GM19193 (cell line): ENCODE data around the gene CLIC5.

Experiments used
- POLR2A ChIP-seq: IDR thresholded peaks from 4 replicates; pipeline ENCODE4 v1.6.1; 2011; ENCODE audit not compliant: insufficient read depth, insufficient read length; ENCODE audit errors: extremely low read depth

CLIC5 gene

DNA sequence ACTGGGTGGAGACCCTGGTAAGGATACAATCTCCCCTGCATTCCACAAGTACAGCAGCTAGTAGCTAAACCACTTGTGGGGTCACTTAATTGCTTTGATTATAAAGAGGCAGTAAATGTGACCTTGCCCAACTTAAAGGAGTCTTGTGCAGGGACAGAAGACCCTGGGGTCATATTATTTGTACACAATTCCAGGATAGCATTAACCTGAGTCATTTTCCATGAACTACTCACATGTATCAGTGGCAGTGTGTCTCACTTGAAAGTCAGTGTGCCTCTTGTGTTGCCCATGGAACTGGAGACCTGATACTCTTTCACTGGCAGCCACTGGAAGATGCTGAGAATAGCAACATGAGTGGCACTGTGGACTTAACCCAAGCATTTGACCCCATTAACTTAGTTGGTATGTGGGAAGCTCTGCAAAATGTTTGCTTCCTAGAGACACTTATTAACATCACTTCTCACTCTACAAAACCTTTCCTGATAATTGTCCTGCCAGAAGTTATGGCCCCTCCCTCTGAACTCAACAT is 28.9 kb downstream of the CLIC5 start:
- TF ChIP-seq POLR2A = no peak

DNA sequence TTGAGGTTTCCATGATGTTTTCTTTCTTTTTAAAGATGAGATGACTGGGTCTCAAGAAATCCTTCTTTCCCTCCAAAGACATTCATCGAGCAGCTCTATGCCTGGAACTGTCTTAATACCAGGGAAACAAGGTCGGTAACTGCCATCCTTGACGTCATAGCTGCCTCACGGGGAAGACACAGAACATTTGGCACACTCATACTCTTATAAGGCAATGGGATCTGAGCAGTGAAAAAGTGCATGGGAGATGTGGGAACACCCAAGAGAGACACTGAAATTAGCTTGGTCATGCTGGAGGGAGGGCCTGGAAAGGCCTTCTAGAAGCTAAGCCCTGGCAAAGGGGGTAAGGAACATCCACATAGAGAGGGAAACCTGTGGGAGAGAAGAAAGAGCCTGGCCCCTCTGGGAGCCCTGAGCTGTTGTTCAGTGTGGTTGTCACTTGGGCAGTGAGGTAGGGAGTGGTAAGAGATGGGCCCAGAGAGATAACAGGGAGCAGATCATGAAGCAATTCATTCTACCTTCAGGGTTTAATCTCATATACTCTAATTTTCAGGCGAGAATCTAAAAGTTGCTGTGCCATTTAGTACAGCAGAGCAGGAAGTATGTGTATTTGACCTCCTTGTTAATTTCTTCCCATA is 30.8 kb downstream of the CLIC5 start:
- no peak for TF ChIP-seq POLR2A

DNA sequence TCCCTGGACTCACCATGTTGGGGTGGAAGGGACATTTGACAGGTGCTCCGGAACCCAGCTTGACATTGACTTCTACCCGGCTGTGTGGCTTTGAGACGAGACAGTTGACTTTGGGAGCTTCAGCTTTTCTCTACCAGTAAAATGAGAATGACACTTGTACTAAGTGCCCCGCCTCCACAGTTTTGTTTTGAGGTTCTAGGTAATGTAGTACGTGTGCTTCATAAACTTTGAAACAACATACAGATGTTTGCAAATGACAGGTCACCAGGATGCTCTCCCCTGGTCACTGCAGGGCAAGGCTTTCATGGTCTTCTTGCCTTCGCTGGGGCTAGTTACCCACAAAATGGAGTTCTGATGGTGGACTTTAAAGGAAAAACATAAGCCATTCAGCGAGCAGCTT is 31.3 kb downstream of the CLIC5 start:
- no peak for TF ChIP-seq POLR2A

DNA sequence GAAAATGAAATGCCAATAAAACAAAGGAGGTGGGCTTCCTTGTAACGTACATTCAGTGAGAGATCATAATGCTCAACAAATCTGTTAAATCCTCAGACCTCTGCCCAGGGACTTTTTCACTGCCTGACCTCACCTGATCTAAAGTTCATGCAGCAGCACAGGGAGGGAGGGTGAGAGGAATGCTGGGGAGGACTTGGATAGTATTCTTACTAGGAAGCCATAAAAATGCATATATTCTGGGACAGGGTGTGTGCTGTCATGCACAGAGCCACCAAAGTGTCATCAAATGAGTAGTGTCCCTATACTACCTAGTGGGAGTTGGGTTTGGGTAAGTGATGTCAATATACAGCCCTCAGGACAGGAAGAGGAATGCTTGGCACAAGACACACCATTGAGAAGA is 32.6 kb downstream of the CLIC5 start:
- TF ChIP-seq POLR2A = no peak

DNA sequence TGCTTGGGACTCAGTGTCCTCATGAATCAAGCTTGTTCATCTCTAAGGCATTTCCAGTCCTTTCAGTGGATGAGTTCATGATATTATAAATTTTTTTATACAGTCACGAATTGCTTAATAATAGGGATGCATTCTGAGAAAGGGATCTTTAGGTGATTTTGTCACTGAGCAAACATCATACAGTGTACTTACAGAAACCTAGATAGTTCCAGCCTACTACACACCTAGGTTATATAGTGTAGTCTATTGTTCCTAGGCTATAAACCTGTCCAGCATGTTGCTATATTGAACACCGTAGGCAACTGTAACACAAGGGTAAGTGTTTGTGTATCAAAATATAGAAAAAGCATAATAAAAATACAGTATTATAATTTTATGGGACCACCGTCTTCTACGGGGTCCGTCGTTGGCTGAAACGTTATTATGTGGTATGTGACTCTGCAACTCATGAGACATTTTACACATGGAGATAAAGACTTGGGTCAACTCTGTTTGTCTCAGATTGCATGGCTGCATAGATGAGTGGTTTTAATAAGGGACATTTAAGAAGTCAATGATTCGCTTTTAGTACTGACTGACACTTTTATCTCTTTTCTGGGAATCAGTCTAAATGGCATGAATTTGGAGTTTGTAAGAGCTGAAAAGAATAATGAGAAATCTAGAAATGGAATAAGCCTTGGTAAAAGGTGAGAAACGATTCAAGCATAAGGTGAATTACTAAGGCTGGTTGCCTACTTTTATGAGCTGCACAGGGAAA is 33.2 kb downstream of the CLIC5 start:
- TF ChIP-seq POLR2A = no peak

DNA sequence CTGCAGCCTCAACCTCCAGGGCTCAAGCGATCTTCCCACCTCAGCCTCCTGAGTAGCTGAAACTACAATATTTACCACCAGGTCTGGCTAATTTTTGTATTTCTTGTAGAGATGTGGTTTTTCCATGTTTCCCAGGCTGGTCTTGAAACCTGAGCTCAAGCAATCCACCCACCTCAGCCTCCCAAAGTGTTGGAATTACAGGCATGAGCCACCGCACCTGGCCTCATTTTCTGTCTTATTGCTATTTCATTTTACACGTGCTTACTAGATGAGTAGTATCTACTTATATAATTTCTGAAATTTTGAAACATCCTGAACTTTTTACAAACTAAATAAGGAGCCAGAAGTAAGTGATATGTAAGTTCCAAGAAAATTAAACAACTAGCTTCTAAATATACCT is 34.6 kb downstream of the CLIC5 start:
- TF ChIP-seq POLR2A = no peak

DNA sequence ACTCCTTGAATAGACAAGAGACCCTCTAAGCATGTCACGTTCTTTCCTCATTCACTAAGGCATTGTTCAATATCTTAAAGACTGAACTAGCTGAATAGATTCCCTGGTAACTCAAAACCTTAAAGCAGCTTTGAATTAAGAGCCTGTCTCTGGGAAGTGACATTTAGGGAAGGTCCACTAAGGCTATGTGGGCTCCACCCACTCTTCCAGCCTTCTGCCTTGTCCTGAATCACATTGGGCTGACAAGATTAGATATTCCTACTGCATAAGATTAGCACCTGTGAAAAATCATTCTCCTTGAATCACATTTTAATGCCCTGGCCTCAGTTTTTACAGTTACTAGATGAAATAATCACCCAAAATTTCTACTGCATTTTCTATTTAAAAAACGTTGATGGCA is 36.3 kb downstream of the CLIC5 start:
- TF ChIP-seq POLR2A = no peak

DNA sequence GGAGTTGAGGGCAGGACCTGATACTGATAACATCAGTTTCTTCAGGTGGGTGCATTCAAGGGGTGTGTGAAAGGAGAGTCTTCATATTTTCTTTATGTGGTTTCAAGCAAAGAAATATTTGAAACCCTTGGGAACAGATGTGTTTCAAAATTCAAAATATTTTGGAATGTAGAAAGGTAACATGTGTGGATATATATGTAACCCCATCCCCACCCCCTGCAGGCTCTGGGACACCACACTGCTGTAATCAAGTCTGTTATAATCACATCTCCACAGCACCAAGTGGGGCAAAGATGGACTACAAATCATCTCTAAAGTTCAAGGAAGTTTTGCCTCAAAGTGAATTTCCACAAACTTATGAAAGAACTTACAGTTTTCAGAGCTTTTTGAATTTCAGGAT is 41.1 kb downstream of the CLIC5 start:
- no peak for TF ChIP-seq POLR2A

DNA sequence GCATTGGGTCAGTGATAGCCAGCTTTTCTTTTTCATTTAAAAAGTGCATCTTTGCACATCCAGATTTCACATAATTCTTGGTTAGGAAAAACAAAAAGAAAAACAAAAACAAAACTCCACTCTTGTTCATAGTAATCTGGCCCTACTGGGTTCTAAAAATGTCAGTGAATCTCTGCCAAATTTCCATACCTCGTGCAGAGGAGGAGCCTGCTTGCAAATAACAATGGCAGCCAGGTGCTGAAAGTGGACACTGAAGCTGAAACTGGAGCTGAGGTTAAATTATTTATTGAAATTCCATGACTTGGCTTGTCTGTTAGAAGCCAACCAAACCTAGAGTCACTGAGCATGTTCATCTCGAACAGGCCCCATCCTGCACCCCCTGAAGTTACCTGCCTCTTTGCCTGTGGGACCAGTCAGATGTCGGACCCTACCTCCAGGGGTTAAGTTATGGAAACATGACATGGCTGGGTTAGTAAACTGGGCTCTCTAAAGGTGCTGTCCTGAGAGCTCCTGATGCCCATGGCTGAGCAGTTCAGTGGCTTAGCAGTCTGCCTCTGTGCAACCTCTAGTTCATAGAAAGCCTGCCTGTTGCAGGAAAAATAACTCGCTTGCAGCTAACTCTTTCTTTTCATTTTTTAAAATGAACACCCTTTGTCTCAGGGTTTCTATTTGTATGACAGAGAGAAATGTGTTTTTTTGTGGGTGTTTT is 42.7 kb downstream of the CLIC5 start:
- no peak for TF ChIP-seq POLR2A

DNA sequence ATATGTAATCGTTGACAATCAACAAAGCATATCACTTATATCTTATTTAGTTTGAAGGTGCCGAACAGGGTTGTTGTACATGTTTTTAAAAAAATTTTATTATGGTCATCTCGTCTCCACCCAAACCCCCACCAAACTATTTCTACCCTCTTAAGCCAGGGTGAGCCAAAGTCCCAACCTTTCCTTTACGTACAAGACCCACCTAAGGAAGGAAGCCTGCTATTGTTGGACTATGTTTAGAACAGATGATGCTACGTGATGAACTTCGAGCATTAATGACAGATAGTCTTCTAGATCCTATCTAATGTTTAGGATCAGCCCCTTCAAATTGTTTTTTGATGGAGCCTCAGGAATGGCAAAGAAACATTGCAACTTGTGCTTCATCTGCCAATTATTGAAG is 44.4 kb downstream of the CLIC5 start:
- TF ChIP-seq POLR2A = no peak

DNA sequence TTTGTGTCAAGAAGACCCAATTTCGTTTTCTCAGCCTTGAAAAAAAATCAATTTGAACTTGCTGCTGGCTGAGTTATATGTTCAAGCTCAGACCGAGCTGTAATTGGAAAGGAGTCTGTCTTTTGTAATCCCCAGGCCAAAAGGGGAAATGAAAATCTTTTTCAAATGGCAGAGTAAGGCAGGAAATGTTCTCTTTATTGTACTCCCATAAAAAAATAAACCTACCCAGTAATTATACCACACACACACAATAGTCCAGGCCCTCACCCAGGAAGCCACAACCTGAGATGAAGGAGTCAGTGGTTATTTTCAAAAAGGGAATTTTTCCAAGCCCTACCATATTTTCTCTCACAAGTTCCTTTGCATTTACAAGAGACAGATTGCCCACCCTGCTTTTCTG is 45.3 kb downstream of the CLIC5 start:
- no peak for TF ChIP-seq POLR2A

DNA sequence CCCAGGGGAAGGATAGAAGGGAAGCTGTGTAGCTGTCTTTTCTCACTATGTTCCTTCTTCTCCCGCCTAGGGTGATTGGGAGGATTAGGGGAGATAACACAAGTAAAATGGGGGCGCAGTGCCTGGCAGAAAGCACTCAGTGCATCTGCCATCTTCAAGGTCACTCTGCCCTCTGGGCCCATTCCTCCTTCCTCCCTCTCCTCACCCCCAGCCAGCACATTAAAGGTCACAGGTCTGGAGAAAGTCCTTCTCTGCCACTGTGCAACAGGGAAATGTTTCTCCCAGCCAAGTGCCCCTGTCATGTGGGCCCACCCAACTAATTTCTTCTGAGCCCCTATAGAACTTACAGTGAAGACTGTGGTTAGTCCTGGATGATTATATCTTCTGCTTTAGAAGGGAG is 45.8 kb downstream of the CLIC5 start:
- TF ChIP-seq POLR2A = no peak

DNA sequence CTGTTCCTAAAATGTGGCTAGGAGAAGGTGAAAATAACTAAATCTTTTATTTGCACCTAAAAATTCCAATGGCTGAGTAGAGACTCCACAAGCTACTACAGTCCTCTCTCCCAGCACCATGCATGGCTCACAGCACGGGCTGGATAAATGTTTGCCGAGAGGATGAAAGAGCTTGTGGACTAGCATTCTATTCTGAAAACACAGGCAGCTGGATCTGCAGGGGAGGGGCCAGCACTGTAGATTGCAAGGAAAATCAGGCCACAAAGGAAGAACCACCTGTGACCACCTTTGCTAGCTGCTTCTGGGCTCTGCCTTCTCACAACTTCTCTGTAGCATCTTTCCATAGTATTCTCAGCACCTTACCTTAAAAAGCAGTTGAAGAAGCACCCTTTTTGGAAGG is 46.6 kb downstream of the CLIC5 start:
- no peak for TF ChIP-seq POLR2A

DNA sequence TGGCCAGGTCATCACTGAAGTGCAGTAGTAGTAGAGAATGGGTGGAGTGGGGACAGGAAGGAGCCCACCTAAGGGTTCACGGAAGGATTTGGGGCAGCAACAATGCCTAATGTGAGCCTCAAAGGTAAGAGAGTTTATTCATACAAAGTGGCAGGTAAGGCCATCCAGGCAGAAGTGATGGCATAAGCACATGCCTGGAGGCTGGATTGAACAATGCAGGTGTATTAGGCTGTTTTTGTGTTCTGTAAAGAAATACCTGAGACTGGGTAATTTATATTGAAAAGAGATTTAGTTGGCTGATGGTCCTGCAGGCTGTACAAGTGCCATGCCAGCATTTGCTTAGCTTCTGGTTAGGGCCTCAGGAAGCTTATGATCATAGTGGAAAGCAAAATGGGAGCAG is 48.3 kb downstream of the CLIC5 start:
- no peak for TF ChIP-seq POLR2A

DNA sequence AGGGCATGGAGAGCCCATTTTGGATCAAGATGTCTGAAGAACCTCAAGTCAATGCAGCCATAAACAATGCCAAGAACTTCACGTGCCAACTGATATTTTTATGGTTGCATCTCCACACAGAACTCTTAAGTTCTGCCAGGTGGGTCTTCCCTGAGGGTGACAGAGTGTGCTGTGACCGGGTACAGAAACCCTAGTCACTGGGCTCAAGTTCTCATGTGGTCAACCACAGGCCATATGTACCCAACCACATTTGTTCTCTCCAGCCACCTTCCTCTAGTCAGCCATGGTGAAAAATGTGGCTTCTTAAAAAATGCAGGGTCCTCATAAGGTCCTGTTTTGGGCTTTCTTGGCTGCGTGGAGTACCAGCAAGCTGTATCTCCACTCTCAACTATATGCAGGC is 48.9 kb downstream of the CLIC5 start:
- no peak for TF ChIP-seq POLR2A

DNA sequence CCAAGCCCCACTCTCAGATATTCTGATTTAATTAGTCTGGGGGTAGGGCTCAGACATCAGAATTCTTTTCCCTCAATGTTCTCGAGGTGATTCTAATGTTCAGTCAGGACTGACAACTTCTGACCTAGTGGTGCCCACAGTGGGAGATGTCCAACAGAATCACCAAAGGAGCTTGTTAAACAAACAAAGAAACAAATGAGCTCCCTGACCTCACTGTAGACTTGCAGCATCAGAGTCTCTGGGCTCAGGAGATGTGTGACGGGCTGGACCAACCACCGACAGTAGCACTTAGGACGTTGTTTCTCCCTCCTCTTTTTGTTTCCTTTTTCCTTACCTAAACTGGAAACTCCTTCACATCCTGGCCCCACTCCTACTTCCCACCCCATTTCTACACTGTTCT is 49.3 kb downstream of the CLIC5 start:
- no peak for TF ChIP-seq POLR2A
